Endothelial cell of umbilical vein (primary cell): ENCODE measurements around the gene PIGO. TPM values are rescaled to one million over a fixed set of nuclear protein-coding genes. Genes with fewer than 3 reads are reported as not detected.

Experiments
- BruUV-seq: library from RNA; stranded (reverse); fragments of 400-500 nt; replicated peaks from 2 replicates; lab custom pipeline; 2021; lab: Mats Ljungman, UMichigan
- CTCF ChIA-PET: fragments of 300-600, 350-600 bp; sonication (Branson Sonifier 250); formaldehyde crosslinking; loops from one replicate; lab custom pipeline; 2021; ENCODE audit warnings: antibody characterized with exemption, inconsistent platforms; lab: Charles Lee
- POLR2A ChIA-PET: fragments of 300-600, 350-600 bp; sonication (Branson Sonifier 250); formaldehyde crosslinking; loops from one replicate; lab custom pipeline; 2021; ENCODE audit warnings: antibody characterized with exemption, inconsistent platforms; lab: Charles Lee
- DNase-seq: peaks from one replicate; pipeline ENCODE4 v3.0.0-alpha.2; 2011; ENCODE audit warnings: low read depth, low spot score
- FAIRE-seq: peaks from 2 replicates; lab custom pipeline; 2011; peaks lifted over from hg19 to GRCh38; lab: Jason Lieb, UNC
- H2AFZ ChIP-seq: 2 replicates; pipeline ENCODE4 v1.6.0; 2012; ENCODE audit warnings: low read depth, low read length, control low read depth, inconsistent platforms
- H3K27ac ChIP-seq: 2 replicates; pipeline ENCODE4 v1.5.1; 2011; ENCODE audit warnings: low read depth, mild to moderate bottlenecking, control low read depth, low read length, moderate library complexity; ENCODE audit not compliant: insufficient read depth
- H3K27me3 ChIP-seq, 2 experiments: 2 replicates each; pipeline versions ENCODE4 v1.6.0 to v1.6.1; 2011; ENCODE audit warnings: low read length in 2 of 2, mixed read lengths in 1 of 2; ENCODE audit not compliant: control insufficient read depth in 2 of 2, insufficient read depth in 2 of 2
- H3K36me3 ChIP-seq, 2 experiments: 2 replicates in 1 of 2; 3 replicates in 1 of 2; pipeline ENCODE4 v1.5.1; 2011; ENCODE audit warnings: low read length in 2 of 2, mild to moderate bottlenecking in 1 of 2, moderate library complexity in 1 of 2; ENCODE audit not compliant: control insufficient read depth in 2 of 2, insufficient read depth in 2 of 2; ENCODE audit errors: extremely low read depth in 1 of 2
- H3K4me1 ChIP-seq: 3 replicates; pipeline ENCODE4 v1.5.1; 2011; ENCODE audit warnings: mild to moderate bottlenecking, low read length; ENCODE audit not compliant: control insufficient read depth, insufficient read depth; ENCODE audit errors: extremely low read depth
- H3K4me2 ChIP-seq: 2 replicates; pipeline ENCODE4 v1.6.1; 2011; ENCODE audit warnings: low read length, control low read depth, mixed read lengths; ENCODE audit not compliant: insufficient read depth
- H3K4me3 ChIP-seq, 3 experiments: fragments of 200-600 bp in 1 of 3; sonication (generic), shearing (Covaris generic) in 1 of 3; replicated peaks in 1 of 3; 2 replicates each; pipeline ENCODE4 v1.5.1; 2011 to 2016; ENCODE audit warnings: control low read depth in 3 of 3, low read length in 3 of 3, mild to moderate bottlenecking in 2 of 3, inconsistent platforms in 1 of 3, low read depth in 1 of 3, moderate library complexity in 1 of 3; ENCODE audit not compliant: insufficient read depth in 1 of 3
- H3K79me2 ChIP-seq: 2 replicates; pipeline ENCODE4 v1.6.0; 2012; ENCODE audit warnings: low read length, inconsistent platforms; ENCODE audit not compliant: control insufficient read depth, insufficient read depth
- H3K9ac ChIP-seq: replicated peaks from 2 replicates; pipeline ENCODE3; 2011; ENCODE audit warnings: low read length, control low read depth; ENCODE audit not compliant: insufficient read depth; ENCODE audit errors: extremely low read depth
- H3K9me1 ChIP-seq: replicated peaks from 3 replicates; pipeline ENCODE4 v1.6.0; 2011; ENCODE audit warnings: mild to moderate bottlenecking, low read length; ENCODE audit not compliant: control insufficient read depth, insufficient read depth; ENCODE audit errors: extremely low read depth
- H3K9me3 ChIP-seq: replicated peaks from 2 replicates; pipeline ENCODE4 v1.5.1; 2012; ENCODE audit warnings: low read length, inconsistent platforms; ENCODE audit not compliant: control insufficient read depth, insufficient read depth
- H4K20me1 ChIP-seq: replicated peaks from 2 replicates; pipeline ENCODE3; 2011; ENCODE audit warnings: mild to moderate bottlenecking, low read length; ENCODE audit not compliant: control insufficient read depth, insufficient read depth; ENCODE audit errors: extremely low read depth
- CTCF ChIP-seq, 2 donors: IDR thresholded peaks; 1 replicate in 1 of 2; 2 replicates in 1 of 2; pipeline ENCODE4 v1.5.1; 2011; ENCODE audit warnings: low read length in 2 of 2, mild to moderate bottlenecking in 2 of 2, moderate library complexity in 2 of 2, control low read depth in 1 of 2, inconsistent platforms in 1 of 2, low read depth in 1 of 2; ENCODE audit not compliant: insufficient read depth in 1 of 2; ENCODE audit errors: extremely low read depth in 1 of 2
- EZH2 ChIP-seq: IDR thresholded peaks from 2 replicates; pipeline ENCODE4 v1.6.1; 2012; ENCODE audit warnings: borderline replicate concordance, low read depth, mild to moderate bottlenecking, moderate library complexity, low read length, inconsistent platforms; ENCODE audit not compliant: severe bottlenecking
- FOS ChIP-seq: IDR thresholded peaks from 2 replicates; pipeline ENCODE4 v1.6.1; 2011; ENCODE audit warnings: mild to moderate bottlenecking, low read length, moderate library complexity, borderline replicate concordance; ENCODE audit not compliant: insufficient read depth
- GATA2 ChIP-seq: IDR thresholded peaks from 2 replicates; pipeline ENCODE4 v1.7.0; 2011; ENCODE audit warnings: low read depth, mild to moderate bottlenecking, moderate library complexity, mixed read lengths, low read length; ENCODE audit not compliant: insufficient read length, insufficient read depth
- JUN ChIP-seq: IDR thresholded peaks from 2 replicates; pipeline ENCODE4 v1.6.1; 2011; ENCODE audit warnings: borderline replicate concordance, low read depth; ENCODE audit not compliant: insufficient read length, insufficient read depth
- MAX ChIP-seq: IDR thresholded peaks from 2 replicates; pipeline ENCODE4 v1.6.1; 2011; ENCODE audit not compliant: insufficient read depth, insufficient read length
- MYC ChIP-seq: IDR thresholded peaks from one replicate; pipeline ENCODE4 v1.6.1; 2011; ENCODE audit warnings: mild to moderate bottlenecking, low read depth, low read length
- POLR2A ChIP-seq: IDR thresholded peaks from 2 replicates; pipeline ENCODE4 v1.6.1; 2012; ENCODE audit warnings: low read depth, mild to moderate bottlenecking, control low read depth, low read length
- POLR2AphosphoS5 ChIP-seq: IDR thresholded peaks from 2 replicates; pipeline ENCODE4 v1.6.1; 2012; ENCODE audit warnings: low read depth, mild to moderate bottlenecking, control low read depth, low read length, moderate library complexity; ENCODE audit not compliant: insufficient read depth
- dilution Hi-C: fragments of 300-500 bp; cut with MboI; formaldehyde crosslinking; loops from one replicate; pipeline ENCODE4 v1.15.0; 2019; ENCODE audit warnings: low sequenced_read_pairs; ENCODE audit not compliant: extremely low pct_ligation_motif_present
- intact Hi-C: fragments of 100-400 bp; cut with micrococcal nuclease; formaldehyde crosslinking; loops from one replicate; pipeline ENCODE4 v1.10.0; 2022
- polyA plus RNA-seq, 4 experiments: library from polyadenylated mRNA; depleted of rRNA in 3 of 4; stranded (reverse) in 3 of 4; unstranded in 1 of 4; fragments of >200 nt; gene quantifications; 2 replicates each; pipeline versions ENCODE4 v1.2.1 to v1.2.3, GENCODE V29; 2011 to 2012; ENCODE audit warnings: missing spikeins in 1 of 4
- total RNA-seq: library from RNA; stranded (reverse); gene quantifications from 2 replicates; pipeline ENCODE4 v1.2.3, GENCODE V29; 2021

PIGO gene
- total and polyA plus RNA-seq, 2 donors (not counting 3 experiments of a cell fraction or from before 2014, with no cell fraction given): 23.5 to 27.3 TPM

GRCh38 chr9:35114840-35115628 is 18.6 kb upstream of the PIGO start:
- Histone ChIP-seq H3K4me3 (peak overlapping the region; percentile 37 to 76 (median 67)), H3K4me1 (peaks cover 44% of the 10 kb centered on the region), H3K4me2 (peak overlapping the region; percentile 90), H3K9me3 (no peaks in the 10 kb centered on the region), H3K27me3 (no peaks in the 10 kb centered on the region), H4K20me1 (no peaks in the 10 kb centered on the region), H3K27ac (peak overlapping the region; percentile 96), H3K79me2 (peaks cover 19% of the 10 kb centered on the region), H3K9me1 (no peaks in the 10 kb centered on the region), H3K36me3 (no peaks in the 10 kb centered on the region), H3K9ac (peak overlapping the region; percentile 94), H2AFZ (peak overlapping the region; percentile 54)
- ChIA-PET POLR2A (interaction anchor here (0.7 to 1.9 kb wide), 8 partner anchors 35 to 308 kb away, joined by 3 to 8 read pairs (median 6); partner anchors contain the start of genes FANCG, UNC13B and VCP), CTCF (interaction anchor here (0.6 to 4.6 kb wide), 24 partner anchors 12 to 496 kb away, joined by 3 to 109 read pairs (median 7); partner anchors contain the start of genes PIGO, STOML2 and UNC13B)
- intact Hi-C loops (loop anchor here (1.0 to 5.0 kb wide), 3 partner anchors 43 to 487 kb away; partner anchors contain the start of gene VCP), dilution Hi-C loops (no loop called here)
- FAIRE-seq: no peak
- TSS peak; percentile 53 for BruUV-seq
- DNase-seq: peak; percentile 47
- TF ChIP-seq POLR2AphosphoS5: peak; percentile 74
- no peak for TF ChIP-seq JUN
- TF ChIP-seq POLR2A: peak; percentile 76

- Histone ChIP-seq H3K4me1 (peaks cover 52% of the 10 kb centered on the region), H3K9me1 (no peaks in the 10 kb centered on the region), H3K27ac (peak overlapping the region; percentile 96), H3K36me3 (no peaks in the 10 kb centered on the region), H3K4me3 (peak overlapping the region; percentile 37 to 76 (median 67)), H4K20me1 (no peaks in the 10 kb centered on the region), H3K9me3 (no peaks in the 10 kb centered on the region), H3K9ac (peak overlapping the region; percentile 94), H3K27me3 (no peaks in the 10 kb centered on the region), H3K79me2 (peaks cover 27% of the 10 kb centered on the region), H3K4me2 (peak overlapping the region; percentile 90), H2AFZ (peak overlapping the region; percentile 54)
- TF ChIP-seq POLR2AphosphoS5 (no peak), JUN (no peak), POLR2A (no peak), CTCF (IDR thresholded peaks at IDR 0.05; ENCODE audit: extremely low read depth in 1 of 2, insufficient read depth in 1 of 2, low read depth in 1 of 2, low read length in 2 of 2) (no peak), FOS (no peak), EZH2 (no peak), MYC (no peak), GATA2 (no peak), MAX (no peak)
- BruUV-seq: TSS peak; percentile 98
- intact Hi-C loops (loop anchor here (1.0 to 5.0 kb wide), 3 partner anchors 42 to 488 kb away; partner anchors contain the start of gene VCP), dilution Hi-C loops (no loop called here)
- peak; percentile 87 for DNase-seq
- FAIRE-seq: peak; percentile 99
- ChIA-PET CTCF (interaction anchor here (0.6 to 4.6 kb wide), 14 partner anchors 11 to 497 kb away, joined by 3 to 83 read pairs (median 7); partner anchors contain the start of genes PIGO, STOML2, UNC13B and VCP), POLR2A (interaction anchor here (0.8 to 1.9 kb wide), 5 partner anchors 34 to 309 kb away, joined by 3 to 8 read pairs (median 5); partner anchors contain the start of genes FANCG, UNC13B and VCP)
Observed at GRCh38 chr9:35114113-35114839, 17.9 kb upstream of the PIGO start.
